Measurements from ENCODE around the gene EEF2K. TPM values are rescaled to one million over a fixed set of nuclear protein-coding genes. Genes with fewer than 3 reads are reported as not detected.

The EEF2K gene
- total and polyA plus RNA-seq, 2 of the 13 experiments (the other 11 are each of a cell fraction or from before 2014, with no cell fraction given) = 22.0 to 23.8 TPM

DNA sequence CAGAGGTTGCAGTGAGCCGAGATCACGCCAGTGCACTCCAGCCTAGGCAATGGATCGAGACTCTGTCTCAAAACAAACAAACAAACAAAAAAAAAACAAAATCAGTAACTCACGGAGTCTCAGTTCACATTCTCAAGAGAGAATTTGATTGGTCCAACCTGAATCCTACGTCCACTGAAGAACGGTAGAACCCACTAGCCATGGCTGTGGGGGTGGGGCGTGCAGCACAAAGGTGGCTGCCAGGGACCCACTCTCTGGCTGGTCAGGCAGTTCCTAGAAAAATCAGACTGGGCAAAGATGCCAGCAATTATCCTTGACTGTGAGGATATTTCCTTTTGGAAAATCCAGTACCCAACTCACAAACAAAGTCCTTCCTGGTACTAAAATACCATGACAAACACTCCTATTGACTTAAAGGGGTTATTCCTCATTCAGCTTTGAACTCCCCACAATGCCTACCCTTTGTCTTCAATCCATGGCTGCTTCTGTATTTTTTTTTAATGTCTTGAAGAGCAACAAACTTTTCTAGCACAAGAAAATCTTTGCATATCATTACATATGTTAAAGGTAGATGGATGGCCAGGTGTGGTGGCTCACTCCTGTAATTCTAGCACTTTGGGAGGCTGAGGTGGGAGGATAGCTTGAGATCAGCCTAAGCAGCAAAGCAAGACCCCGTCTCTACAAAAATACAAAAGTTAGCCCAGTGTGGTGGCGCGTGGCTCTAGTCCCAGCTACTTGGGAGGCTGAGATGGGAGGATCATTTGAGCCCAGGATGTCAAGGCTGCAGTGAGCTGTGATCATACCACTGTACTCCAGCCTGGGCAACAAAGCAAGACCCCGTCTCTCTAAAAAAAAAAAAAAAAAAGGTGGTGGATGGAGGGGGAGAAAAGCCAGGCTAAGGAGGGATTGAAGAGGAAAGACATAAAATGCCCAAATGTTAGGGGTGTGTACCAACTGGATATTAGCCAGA, 87.3 kb downstream of the EEF2K start (continued):
- TF ChIP-seq, protein P1, sequence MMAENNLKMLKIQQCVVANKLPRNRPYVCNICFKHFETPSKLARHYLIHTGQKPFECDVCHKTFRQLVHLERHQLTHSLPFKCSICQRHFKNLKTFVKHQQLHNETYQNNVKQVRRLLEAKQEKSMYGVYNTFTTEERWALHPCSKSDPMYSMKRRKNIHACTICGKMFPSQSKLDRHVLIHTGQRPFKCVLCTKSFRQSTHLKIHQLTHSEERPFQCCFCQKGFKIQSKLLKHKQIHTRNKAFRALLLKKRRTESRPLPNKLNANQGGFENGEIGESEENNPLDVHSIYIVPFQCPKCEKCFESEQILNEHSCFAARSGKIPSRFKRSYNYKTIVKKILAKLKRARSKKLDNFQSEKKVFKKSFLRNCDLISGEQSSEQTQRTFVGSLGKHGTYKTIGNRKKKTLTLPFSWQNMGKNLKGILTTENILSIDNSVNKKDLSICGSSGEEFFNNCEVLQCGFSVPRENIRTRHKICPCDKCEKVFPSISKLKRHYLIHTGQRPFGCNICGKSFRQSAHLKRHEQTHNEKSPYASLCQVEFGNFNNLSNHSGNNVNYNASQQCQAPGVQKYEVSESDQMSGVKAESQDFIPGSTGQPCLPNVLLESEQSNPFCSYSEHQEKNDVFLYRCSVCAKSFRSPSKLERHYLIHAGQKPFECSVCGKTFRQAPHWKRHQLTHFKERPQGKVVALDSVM (CRISPR knock-in tag; IDR thresholded peaks at IDR 0.05) = peak; percentile 79; the same call in 1 of the 2 replicates
- TF ChIP-seq NFIC (IDR thresholded peaks at IDR 0.05; ENCODE audit: low read length) = no peak
- 0 out of 2 replicates have a peak, but pooled peaks have one; percentile 24 for TF ChIP-seq NCOA2 (CRISPR knock-in tag; IDR thresholded peaks at IDR 0.05)
- no peak for TF ChIP-seq KDM5A (IDR thresholded peaks at IDR 0.05; ENCODE audit: borderline replicate concordance, low read length)
- TF ChIP-seq ZNF557 (CRISPR knock-in tag; IDR thresholded peaks at IDR 0.05) = no peak
- peak; percentile 71 for TF ChIP-seq FOXA3 (CRISPR knock-in tag; IDR thresholded peaks at IDR 0.05)

DNA sequence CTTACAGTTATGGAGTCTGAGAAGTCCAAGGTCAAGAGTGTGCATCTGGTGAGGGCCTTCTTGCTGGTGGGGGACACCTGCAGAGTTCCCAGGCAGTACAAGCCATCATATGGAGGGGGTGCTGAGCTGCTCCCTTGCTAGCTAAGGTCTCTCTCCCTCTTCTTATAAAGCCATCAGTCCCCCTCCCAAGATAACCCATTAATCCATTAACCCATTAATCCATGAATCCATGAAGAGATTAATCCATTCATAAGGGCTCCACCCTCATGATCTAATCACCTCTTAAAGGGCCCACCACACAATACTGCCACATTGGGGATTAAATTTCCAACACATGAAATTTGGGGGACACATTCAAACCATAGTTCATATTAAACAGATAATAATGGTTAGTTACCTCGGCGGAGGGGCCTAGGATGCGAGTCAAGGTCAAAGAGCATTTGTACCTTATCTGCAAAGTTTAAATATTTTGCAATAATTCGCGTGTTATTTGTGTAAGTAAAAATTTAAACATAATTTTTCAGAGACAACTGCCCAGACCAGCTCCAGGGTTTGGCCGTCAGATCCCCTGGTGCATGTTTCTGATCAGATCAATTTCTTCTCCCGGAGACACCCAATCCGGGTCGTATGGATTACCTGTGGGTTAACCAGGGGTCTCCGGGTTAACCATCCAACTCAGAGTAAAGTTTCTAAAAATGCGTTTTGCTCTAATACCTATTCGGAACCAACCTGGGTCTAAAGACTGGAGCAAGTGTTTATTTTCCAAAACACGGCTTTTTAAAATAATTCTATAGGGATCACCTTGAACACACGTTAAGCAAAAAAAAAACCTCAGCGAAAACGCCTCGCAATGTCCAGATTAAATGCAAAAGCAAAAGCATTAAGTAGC, 90.4 kb downstream of the EEF2K start:
- DNase-seq (ENCODE audit: low spot score) = peak; percentile 34
- Histone ChIP-seq H2AFZ (ENCODE audit: low read length) (peak overlapping the region; percentile 94), H4K20me1 (ENCODE audit: insufficient read depth, low read length) (peaks cover 33% of the 10 kb centered on the region), H3K27me3 (ENCODE audit: control insufficient read depth in 1 of 2, insufficient read depth in 2 of 2, low read length in 2 of 2) (no peaks in the 10 kb centered on the region; a peak in 1 of 5 replicates), H3K27ac (ENCODE audit: extremely low read length, insufficient read depth, low read length) (peak overlapping the region; percentile 9), H3K4me3 (replicated peaks in 1 of 3; ENCODE audit: insufficient read depth in 1 of 3, low read depth in 2 of 3, low read length in 3 of 3) (peak overlapping the region; percentile 74 to 96 (median 76)), H3K79me2 (ENCODE audit: insufficient read depth, low read length) (peaks cover 41% of the 10 kb centered on the region), H3K4me1 (ENCODE audit: insufficient read depth, low read length) (peaks cover 59% of the 10 kb centered on the region), H3K4me2 (ENCODE audit: low read depth, low read length) (peak overlapping the region; percentile 80), H3K9me3 (ENCODE audit: low read length) (no peaks in the 10 kb centered on the region), H3K9ac (ENCODE audit: insufficient read depth, low read depth, low read length) (peak overlapping the region; percentile 68), H3K36me3 (replicated peaks in 1 of 2; ENCODE audit: control insufficient read depth in 1 of 2, insufficient read depth in 2 of 2, low read length in 2 of 2) (peaks cover 5 to 7% of the 10 kb centered on the region in 2 experiments)
- no peak for FAIRE-seq
- intact Hi-C loops (cut with micrococcal nuclease; ENCODE audit: unreplicated experiment) (loop anchor here (1.0 kb wide), 3 partner anchors 90 to 106 kb away; partner anchors contain the start of gene EEF2K), in situ Hi-C loops (cut with HindIII; ENCODE audit: extremely low pct_ligation_motif_present, low pct_unique_long_range_greater_than_20kb) (loop anchor here (5.0 kb wide), 1 partner anchor 99 kb away; no protein-coding TSS in a partner anchor)
- under 1% methylated on average over 17 of the region's 17 CpGs for WGBS (ENCODE audit: low lambda C conversion rate)
- no TSS peak for BruUV-seq (replicated peaks)
- POLR2A ChIA-PET = interaction anchor here (1.9 to 4.6 kb wide), 6 partner anchors 11 to 105 kb away, joined by 4 to 68 read pairs (median 8); partner anchors contain the start of gene EEF2K
- CTCF ChIA-PET (ENCODE audit: low intra/inter-chr PET ratio, low total read pairs) = interaction anchor here (0.6 to 2.3 kb wide), 4 partner anchors 91 to 296 kb away, joined by 3 to 20 read pairs (median 9); partner anchors contain the start of genes EEF2K and PDZD9
- no peak for ATAC-seq
- TF ChIP-seq CHD4 (IDR thresholded peaks at IDR 0.05; ENCODE audit: borderline replicate concordance, low read length) (peak; percentile 64; the same call in 1 of the 2 replicates), RBM39 (IDR thresholded peaks at IDR 0.05; ENCODE audit: low read depth, low read length, poor library complexity, severe bottlenecking) (no peak), PATZ1 (CRISPR knock-in tag; IDR thresholded peaks at IDR 0.05) (peak; percentile 72), ZSCAN12 (CRISPR knock-in tag; IDR thresholded peaks at IDR 0.05) (peak; percentile 14; the same call in 1 of the 2 replicates), ZNF800 (CRISPR knock-in tag; IDR thresholded peaks at IDR 0.05) (peak; percentile 86), KAT7 (CRISPR knock-in tag; IDR thresholded peaks at IDR 0.05; ENCODE audit: borderline replicate concordance) (no peak)

Data from HepG2 (cell line).